HG03565 (cell line): ENCODE measurements around the gene RNF227.
"Not testable (repeated sequence)": the region's sequence is repeated elsewhere in the genome, so short reads cannot be mapped to it uniquely, and the experiment has no call there.

Experiments
- ATAC-seq: cut with Tn5 transposase; IDR thresholded peaks from one replicate; pipeline ENCODE4 v1.9.1; 2021; ENCODE audit warnings: mild to moderate bottlenecking, moderate library complexity; ENCODE audit not compliant: unreplicated experiment

RNF227 gene

GRCh38 chr17:7915611-7916384 is at the start of gene RNF227:
RNF227 (minus strand) TSS chr17:7916289; CDS start chr17:7916195, 94 bp downstream.
- ATAC-seq = peak; percentile 52

DNA sequence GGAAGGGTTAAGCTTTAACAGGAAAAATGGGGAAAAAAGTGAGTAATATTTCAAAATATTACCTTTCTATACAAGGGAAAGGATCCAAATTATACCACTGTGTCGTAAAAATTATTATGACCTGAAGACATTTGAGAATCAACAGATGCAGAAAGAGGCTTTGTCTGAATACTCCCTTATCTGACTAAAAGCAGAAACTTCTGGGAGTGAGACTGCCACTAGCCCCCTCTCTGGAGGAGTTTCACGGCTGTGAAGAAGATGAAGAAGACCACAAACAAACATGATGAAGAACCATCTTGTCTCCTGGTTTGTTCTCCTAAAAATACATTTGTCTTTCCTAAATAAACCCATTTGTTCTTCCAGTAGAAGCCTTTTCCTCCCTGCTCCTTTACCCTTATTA is 45.3 kb upstream of the RNF227 start:
- no peak for ATAC-seq

- no peak for ATAC-seq
Measured at GRCh38 chr17:7959503-7960253, 43.6 kb upstream of the RNF227 start.

DNA sequence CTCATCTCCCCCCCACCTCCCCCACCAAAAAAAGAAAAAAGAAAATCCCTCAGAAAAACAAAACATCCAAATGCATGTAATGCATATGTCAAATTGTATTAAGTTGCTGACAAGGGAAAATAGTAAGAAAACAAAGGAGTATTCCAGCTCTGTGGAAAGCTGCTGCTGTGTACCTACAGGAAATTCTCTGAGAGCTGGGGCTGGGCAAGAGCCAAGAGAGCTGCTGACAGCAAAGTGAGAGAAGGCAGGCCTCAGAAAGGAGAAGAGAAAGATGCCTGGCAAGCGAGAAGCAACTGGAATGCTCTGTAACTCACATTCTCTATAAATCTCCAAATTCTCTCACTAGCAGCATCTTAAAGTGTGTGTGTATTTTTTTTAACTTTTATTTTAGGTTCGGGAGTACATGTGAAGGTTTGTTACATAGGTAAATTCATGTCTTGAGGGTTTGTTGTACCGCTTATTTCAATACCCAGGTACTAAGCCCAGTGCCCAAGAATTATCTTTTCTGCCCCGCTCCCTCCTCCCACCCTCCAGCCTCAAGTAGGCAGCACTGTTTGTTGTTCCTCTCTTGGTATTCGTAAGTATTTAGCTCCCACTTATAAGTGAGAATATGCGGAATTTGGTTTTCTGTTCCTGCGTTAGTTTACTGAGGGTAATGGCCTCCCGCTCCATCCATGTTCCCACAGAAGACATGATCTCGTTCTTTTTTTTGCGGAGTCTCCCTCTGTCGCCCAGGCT is 40.3 kb upstream of the RNF227 start:
- no peak for ATAC-seq

GRCh38 chr17:7955414-7956227 is 39.5 kb upstream of the RNF227 start:
- no peak for ATAC-seq

DNA sequence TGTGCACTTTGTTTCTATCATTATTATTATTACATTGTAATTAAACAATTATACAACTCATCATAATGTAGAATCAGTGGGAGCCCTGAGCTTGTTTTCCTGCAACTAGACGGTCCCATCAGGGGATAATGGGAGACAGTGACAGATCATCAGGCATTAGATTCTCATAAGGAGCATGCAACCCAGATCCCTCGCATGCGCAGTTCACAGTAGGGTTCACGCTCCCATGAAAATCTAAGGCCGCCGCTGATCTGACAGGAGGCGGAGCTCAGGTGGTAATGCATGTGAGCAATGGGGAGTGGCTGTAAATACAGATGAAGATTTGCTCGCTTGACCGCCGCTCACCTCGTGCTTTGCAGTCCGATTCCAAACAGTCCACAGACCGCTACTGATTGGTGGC is 37.2 kb upstream of the RNF227 start:
- not testable (repeated sequence) for ATAC-seq

GRCh38 chr17:7951143-7951792 is 35.2 kb upstream of the RNF227 start:
- ATAC-seq = no peak

DNA sequence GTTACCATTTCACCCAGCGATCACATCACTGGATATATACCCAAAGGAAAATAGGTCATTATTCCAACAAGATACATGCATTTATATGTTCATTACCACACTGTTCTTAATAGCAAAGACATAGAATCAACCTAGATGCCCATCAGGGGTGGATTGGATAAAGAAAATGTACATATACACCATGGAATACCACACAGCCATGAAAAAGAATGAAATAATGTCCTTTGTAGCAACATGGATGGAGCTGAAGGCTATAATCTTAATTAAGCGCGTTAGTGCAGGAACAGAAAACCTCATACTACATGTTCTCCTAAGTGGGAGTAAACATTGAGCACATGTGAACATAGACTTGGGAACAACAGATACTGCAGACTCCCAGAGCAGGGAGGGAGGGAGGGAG is 34.5 kb upstream of the RNF227 start:
- ATAC-seq = no peak

- no peak for ATAC-seq
Measured at GRCh38 chr17:7947651-7948050, 31.6 kb upstream of the RNF227 start.

DNA sequence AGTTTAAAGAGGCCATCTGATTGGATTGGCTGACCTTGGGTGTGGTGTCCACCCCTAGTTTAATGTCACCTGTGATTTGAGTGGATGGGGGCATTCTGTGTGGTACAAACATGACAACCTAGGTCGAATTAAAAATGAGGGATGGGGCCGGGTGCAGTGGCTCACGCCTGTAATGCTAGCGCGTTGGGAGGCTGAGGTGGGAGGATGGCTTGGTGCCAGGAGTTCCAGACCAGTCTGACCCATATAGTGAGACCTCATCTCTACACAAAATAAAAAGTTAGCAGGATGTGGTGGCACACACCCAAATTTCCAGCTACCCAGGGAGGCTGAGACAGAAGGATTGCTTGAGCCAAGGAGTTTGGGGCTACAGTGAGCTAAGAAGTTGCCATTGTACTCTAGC is 30.4 kb upstream of the RNF227 start:
- ATAC-seq = no peak

DNA sequence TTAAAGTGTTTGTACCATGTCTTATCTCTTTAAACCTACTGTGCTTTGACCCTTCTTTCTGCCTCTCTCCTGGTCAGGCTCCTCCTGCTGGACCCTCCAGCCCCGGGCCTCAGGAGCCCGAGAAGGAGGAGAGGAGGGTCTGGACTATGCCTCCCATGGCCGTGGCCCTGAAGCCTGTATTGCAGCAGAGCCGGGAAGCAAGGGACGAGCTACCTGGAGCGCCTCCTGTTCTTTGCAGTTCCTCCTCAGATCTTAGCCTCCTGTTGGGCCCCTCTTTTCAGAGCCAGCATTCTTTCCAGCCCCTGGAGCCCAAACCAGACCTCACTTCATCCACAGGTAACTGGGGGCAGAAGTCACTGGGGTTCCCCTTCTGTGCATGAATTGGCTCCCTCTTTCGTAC is 29.6 kb upstream of the RNF227 start:
- ATAC-seq = no peak

GRCh38 chr17:7944326-7944725 is 28.2 kb upstream of the RNF227 start:
- ATAC-seq = no peak

DNA sequence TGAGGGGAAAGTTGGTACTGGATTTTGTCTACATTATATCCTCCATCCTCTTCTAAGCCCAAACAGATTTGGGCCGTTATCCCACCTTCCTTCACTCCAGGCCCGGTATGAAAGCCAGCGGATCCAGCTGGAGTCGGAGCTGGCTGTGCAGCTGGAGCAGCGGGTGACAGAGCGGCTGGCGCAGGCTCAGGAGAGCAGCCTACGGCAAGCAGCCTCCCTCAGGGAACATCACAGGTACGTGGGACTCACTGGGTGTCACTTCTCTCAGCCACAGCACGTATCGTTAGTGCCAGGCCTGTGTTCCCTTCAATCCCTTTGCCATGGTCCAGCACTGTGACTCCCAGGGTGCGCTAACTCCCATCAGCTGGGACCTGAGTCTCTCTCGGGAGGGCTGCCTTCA is 27.2 kb upstream of the RNF227 start:
- ATAC-seq = no peak

DNA sequence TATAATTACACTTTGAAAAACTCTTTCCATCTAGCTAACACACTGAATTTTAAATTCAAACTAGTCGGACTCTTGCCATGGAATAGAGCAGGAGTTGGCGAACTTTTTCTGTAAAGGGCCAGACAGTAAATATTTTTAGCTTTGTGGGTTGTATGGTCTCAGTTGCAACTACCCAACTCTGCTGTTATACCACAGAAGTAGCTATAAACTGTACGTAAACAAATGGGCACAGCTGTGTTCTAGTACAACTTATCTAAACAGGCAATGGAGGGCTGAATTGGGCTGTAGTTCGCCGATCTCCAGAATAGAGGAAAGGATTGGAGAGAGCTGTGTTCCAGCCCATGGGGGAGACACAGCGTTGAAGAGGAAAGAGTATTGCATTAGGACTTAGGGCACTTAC is 24.7 kb upstream of the RNF227 start:
- ATAC-seq = no peak

- ATAC-seq = no peak
Measured at GRCh38 chr17:7940034-7940433, 23.9 kb upstream of the RNF227 start.

- ATAC-seq = no peak
Measured at GRCh38 chr17:7935859-7936258, 19.8 kb upstream of the RNF227 start.

GRCh38 chr17:7932949-7933348 is 16.9 kb upstream of the RNF227 start:
- no peak for ATAC-seq

DNA sequence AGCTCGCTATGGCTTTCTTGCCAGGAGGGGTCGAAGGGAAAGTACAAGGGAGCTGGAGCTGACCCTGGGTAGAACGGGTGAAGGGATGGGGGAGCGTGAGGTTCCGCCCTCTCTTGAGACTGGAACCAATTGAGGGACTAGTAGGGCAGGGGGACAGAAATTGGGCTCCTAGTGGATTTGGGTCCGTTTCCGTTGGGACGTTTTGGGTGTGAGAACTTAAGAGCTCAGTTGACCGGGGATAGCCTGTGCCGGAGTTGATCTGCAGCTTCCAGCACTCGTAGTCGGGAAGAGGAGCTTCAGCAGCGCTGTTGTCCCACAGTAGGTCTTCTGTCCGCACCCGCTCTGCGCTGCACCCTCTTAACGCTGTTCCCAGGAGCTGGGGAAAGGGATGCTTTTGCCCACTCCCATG is 16.4 kb upstream of the RNF227 start:
- no peak for ATAC-seq

DNA sequence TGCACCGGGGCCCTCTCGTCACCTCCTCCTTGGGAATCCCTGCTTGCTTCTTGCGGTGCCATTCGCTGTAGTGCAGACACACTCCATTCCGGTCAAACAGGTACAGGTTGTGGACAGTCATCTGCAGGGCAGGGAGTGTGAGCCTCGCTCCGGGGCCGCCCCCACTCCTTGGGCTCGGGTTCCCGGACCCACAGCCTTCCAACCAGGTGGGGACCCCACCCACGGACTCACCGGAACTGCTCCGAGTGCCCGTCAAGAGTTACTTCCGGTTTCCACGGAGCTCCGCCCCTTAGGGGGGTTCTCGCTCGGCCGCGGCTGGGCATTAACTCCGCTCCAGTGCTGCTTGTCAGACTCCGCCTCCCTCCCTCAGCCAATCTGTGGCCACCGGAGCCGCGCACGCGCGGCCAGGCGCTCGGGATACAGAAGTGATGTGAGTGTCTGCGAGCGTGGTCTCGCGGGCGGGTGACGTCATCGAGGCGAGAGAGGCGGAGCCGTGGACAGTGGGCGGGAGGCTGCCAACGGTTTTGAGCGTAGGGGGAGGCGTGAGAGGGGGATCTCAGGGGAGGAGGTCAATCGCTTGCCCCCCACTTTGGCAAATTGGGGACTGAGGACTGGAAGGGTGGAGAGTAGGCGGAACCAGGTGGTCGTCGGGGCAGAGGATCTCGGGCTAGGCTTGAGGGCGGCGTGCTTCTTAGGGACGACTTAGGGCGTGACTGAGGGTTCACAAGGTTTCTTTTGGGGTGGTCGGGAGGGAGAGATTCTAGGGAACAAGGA is 15.8 kb upstream of the RNF227 start, which contains the start of the genes CNTROB and TRAPPC1:
CNTROB (plus strand) TSS at position 498 of the 774 bp plus-strand sequence. CDS start 874 bp downstream, outside the sequence.
TRAPPC1 (minus strand) TSS at position 238 of the 774 bp plus-strand sequence; CDS start at position 121, 117 bp downstream.
- peak; percentile 97 for ATAC-seq
